HepG2 (cell line): ENCODE measurements around the gene HDAC4.

ENCODE experiments used
- EZH2 ChIP-seq: conservative IDR thresholded peaks from 2 replicates; pipeline ENCODE4 v1.6.1; 2012; ENCODE audit warnings: mild to moderate bottlenecking, low read depth, low read length, moderate library complexity
- MAFK ChIP-seq, 2 experiments: IDR thresholded peaks in 1 of 2; conservative IDR thresholded peaks in 1 of 2; 2 replicates each; pipeline ENCODE4 v1.6.1; 2011; ENCODE audit warnings: improper control_type of control experiment in 2 of 2, low read length in 2 of 2
- MXI1 ChIP-seq: IDR thresholded peaks from 3 replicates; pipeline ENCODE4 v1.6.1; 2012; ENCODE audit warnings: low read depth, low read length, inconsistent platforms, borderline replicate concordance
- ZNF296 ChIP-seq: sonication (generic); formaldehyde crosslinking; conservative IDR thresholded peaks from 2 replicates; pipeline ENCODE4 v1.5.0; 2020; ENCODE audit warnings: mild to moderate bottlenecking, missing genetic modification reagents
- ZNF326 ChIP-seq: sonication (generic); formaldehyde crosslinking; IDR thresholded peaks from 2 replicates; pipeline ENCODE4 v1.4.0; 2020; ENCODE audit warnings: missing genetic modification reagents, borderline replicate concordance
- ZNF367 ChIP-seq: sonication (generic); formaldehyde crosslinking; IDR thresholded peaks from 2 replicates; pipeline ENCODE4 v1.4.0; 2020; ENCODE audit warnings: missing genetic modification reagents, borderline replicate concordance
- ZNF563 ChIP-seq: sonication (generic); formaldehyde crosslinking; IDR thresholded peaks from 2 replicates; pipeline ENCODE4 v1.8.0; 2022; ENCODE audit warnings: mild to moderate bottlenecking, moderate library complexity, missing genetic modification reagents
- ZNF567 ChIP-seq: sonication (generic); formaldehyde crosslinking; IDR thresholded peaks from 2 replicates; pipeline ENCODE4 v1.8.1; 2023; ENCODE audit warnings: mild to moderate bottlenecking, missing genetic modification reagents, borderline replicate concordance
- ZSCAN30 ChIP-seq: sonication (generic); formaldehyde crosslinking; IDR thresholded peaks from 2 replicates; pipeline ENCODE4 v1.5.0; 2020; ENCODE audit warnings: mild to moderate bottlenecking, missing genetic modification reagents
- TF ChIP-seq, protein P1 (sequence below), 2 experiments: IDR thresholded peaks; 2 replicates each; pipeline ENCODE4 v1.6.1; 2011 to 2012; ENCODE audit warnings: low read length in 2 of 2, borderline replicate concordance in 1 of 2, low read depth in 1 of 2, mild to moderate bottlenecking in 1 of 2, moderate library complexity in 1 of 2
- TF ChIP-seq, protein P2 (sequence below): sonication (generic); formaldehyde crosslinking; IDR thresholded peaks from 2 replicates; pipeline ENCODE4 v1.8.1; 2023; ENCODE audit warnings: mild to moderate bottlenecking, missing genetic modification reagents, borderline replicate concordance
- TF ChIP-seq, protein P3 (sequence below): sonication (generic); formaldehyde crosslinking; conservative IDR thresholded peaks from 2 replicates; pipeline ENCODE4 v1.4.0; 2020; ENCODE audit warnings: missing genetic modification reagents

DNA sequence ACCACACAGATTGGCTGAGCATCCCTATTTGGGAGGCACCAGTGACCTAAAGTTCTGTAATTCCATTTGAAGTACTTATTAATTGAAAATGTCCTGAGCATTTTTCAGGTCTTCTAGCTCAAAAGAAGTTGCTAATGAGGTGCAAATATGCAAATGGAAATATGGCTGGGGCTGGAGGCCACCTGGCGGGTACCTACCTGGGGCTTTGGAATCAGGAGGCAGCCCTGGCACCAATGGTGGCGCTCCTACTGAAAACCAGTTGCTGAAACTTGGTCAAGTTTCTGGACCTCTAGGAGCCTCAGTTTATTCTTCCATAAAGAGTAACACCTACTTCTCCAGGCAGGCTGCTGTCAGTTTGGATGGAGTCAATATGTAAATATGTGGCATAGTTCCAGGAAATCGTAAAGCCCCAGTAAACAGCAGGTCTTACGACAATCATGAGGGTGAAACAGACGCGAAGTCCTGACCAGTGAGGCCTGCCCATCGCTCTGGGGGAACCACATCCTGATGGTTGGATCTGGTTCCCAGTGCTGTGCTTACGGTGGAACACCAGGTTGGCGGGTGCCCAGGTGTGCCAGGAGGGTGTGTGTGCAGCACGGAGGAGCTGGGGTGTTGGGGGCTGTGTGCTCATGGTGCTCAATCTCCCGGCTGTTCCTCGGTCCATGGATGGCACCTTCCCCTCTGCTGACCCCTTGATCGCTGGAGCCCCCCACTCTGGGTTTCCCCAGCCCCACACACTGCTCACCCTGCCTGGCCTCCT, 366.8 kb downstream of the HDAC4 start:
- TF ChIP-seq, protein P1, sequence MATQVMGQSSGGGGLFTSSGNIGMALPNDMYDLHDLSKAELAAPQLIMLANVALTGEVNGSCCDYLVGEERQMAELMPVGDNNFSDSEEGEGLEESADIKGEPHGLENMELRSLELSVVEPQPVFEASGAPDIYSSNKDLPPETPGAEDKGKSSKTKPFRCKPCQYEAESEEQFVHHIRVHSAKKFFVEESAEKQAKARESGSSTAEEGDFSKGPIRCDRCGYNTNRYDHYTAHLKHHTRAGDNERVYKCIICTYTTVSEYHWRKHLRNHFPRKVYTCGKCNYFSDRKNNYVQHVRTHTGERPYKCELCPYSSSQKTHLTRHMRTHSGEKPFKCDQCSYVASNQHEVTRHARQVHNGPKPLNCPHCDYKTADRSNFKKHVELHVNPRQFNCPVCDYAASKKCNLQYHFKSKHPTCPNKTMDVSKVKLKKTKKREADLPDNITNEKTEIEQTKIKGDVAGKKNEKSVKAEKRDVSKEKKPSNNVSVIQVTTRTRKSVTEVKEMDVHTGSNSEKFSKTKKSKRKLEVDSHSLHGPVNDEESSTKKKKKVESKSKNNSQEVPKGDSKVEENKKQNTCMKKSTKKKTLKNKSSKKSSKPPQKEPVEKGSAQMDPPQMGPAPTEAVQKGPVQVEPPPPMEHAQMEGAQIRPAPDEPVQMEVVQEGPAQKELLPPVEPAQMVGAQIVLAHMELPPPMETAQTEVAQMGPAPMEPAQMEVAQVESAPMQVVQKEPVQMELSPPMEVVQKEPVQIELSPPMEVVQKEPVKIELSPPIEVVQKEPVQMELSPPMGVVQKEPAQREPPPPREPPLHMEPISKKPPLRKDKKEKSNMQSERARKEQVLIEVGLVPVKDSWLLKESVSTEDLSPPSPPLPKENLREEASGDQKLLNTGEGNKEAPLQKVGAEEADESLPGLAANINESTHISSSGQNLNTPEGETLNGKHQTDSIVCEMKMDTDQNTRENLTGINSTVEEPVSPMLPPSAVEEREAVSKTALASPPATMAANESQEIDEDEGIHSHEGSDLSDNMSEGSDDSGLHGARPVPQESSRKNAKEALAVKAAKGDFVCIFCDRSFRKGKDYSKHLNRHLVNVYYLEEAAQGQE (IDR thresholded peaks at IDR 0.05; ENCODE audit: borderline replicate concordance in 1 of 2, low read depth in 1 of 2, low read length in 2 of 2): no peak
- TF ChIP-seq ZNF563: no peak
- TF ChIP-seq MAFK (conservative IDR thresholded peaks at IDR 0.05 in 1 of 2, IDR thresholded peaks at IDR 0.05 in 1 of 2; ENCODE audit: low read length in 2 of 2): no peak
- TF ChIP-seq ZNF367 (CRISPR knock-in tag): no peak
- TF ChIP-seq ZNF296 (CRISPR knock-in tag): no peak
- no peak for TF ChIP-seq ZSCAN30 (CRISPR knock-in tag)
- TF ChIP-seq ZNF567 (CRISPR knock-in tag): no peak
- TF ChIP-seq, protein P2, sequence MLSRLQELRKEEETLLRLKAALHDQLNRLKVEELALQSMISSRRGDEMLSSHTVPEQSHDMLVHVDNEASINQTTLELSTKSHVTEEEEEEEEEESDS (CRISPR knock-in tag): no peak
- no peak for TF ChIP-seq ZNF326
- TF ChIP-seq, protein P3, sequence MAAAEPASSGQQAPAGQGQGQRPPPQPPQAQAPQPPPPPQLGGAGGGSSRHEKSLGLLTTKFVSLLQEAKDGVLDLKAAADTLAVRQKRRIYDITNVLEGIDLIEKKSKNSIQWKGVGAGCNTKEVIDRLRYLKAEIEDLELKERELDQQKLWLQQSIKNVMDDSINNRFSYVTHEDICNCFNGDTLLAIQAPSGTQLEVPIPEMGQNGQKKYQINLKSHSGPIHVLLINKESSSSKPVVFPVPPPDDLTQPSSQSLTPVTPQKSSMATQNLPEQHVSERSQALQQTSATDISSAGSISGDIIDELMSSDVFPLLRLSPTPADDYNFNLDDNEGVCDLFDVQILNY (CRISPR knock-in tag): no peak
- no peak for TF ChIP-seq MXI1
- TF ChIP-seq EZH2: no peak
